IPS-18c (cell line): ENCODE measurements around the gene PATZ1.
A peak's percentile ranks its signal among the peaks of the same experiment; 100 is the strongest.

Experiments used
- H3K4me3 ChIP-seq: 2 replicates; pipeline ENCODE4 v1.7.0; 2013; ENCODE audit warnings: low read depth, mild to moderate bottlenecking, low read length, moderate library complexity; ENCODE audit not compliant: insufficient read depth
- H3K9me3 ChIP-seq: one replicate; pipeline ENCODE4 v1.6.1; 2013; ENCODE audit warnings: mild to moderate bottlenecking, low read length, moderate library complexity; ENCODE audit not compliant: control insufficient read depth, insufficient read depth

PATZ1 gene

GRCh38 chr22:31291481-31292235 lies 54.5 kb downstream of the PATZ1 start:
- peaks cover 2% of the 10 kb centered on the region for H3K9me3 ChIP-seq
- peak overlapping the region; percentile 67 for H3K4me3 ChIP-seq

GRCh38 chr22:31290494-31291471 lies 55.4 kb downstream of the PATZ1 start:
- Histone ChIP-seq H3K9me3 (peaks cover 2% of the 10 kb centered on the region), H3K4me3 (peak overlapping the region; percentile 67)

DNA sequence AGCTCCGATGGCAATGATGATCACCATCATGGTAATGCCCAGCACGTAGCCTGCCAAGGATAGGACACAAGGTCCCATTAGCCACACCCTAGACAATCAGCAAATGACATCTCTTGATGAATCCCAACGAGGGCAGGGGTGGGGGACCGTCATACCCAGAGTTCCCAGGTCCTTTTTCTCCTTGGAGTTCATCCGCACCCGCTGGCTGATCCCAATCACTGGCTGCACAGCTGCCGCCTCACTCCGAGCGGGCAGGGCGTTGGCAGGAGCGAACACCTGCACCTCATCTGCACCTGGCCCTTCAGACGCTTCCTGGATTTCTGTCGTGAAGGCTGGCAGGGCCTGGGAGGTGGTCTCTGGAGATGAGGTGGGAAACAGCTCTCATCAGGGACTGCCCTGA lies 56.8 kb downstream of the PATZ1 start:
- no peak overlapping the region for H3K4me3 ChIP-seq
- H3K9me3 ChIP-seq, result peaks cover 2% of the 10 kb centered on the region

DNA sequence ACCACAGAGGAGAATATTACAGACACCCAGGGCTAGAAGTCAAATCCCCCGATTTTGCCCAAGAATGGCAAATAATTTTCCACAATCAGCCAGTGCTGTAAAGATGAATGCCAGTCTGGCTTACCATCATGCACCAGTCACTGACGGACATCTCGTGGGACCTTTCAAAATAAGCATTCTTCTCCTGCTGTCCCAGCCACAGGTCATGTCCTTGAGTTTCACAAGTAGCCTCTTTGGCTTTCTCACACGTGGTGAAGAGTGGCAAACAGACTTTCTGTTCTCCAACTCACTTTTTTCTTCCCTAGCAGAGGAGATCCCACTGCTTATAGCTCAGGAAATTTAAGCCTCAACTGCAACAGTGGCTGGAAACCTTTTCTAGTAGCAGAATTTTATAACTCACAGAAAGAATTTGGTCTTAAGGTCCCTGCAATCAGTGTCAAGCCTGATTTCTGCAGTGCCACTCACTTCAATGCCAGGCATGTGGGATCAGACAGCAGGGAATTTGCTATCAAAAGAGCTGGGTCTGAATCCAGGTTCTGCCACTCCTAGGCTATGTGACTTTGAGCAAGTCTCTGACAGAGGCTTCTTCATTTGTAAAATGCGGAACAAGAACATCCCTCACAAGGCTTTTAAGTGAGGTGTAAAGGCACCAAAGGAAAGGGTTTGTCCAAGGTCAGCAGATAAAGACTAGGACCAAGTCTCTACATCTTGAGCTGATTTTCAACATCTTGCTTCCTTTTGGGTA lies 57.5 kb downstream of the PATZ1 start:
- no peak overlapping the region for H3K4me3 ChIP-seq
- peaks cover 2% of the 10 kb centered on the region for H3K9me3 ChIP-seq

DNA sequence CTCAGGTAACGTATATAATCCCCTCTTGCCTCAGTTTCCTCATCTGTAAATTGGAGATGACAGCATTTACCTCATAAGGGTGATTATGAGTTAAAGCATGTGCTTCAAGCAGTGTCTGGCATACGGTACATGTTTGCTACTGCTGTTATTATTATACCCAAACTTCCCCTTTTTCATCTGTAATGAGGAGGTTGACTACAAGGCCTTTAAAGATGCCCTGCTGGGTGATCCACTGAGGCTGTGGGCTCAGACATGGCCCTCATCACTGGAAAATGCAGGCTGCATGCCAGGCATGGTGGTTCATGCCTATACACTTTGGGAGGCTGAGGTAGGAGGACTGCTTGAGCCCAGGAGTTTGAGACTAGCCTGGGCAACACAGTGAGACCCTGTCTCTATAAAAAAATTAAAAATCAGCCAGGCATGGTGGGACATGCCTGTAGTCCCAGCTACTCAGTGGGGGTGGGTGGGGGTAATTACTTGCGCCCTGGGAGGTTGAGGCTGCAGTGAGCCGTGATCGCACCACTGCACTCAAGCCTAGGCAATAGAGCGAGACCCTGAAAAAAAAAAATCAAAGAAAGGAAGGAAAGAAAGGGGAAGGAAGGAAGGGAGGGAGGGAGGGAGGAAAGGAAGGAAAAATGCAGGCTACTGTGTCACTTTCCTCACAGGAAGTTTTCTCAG lies 58.2 kb downstream of the PATZ1 start:
- Histone ChIP-seq H3K9me3 (peaks cover 2% of the 10 kb centered on the region), H3K4me3 (no peak overlapping the region)

- Histone ChIP-seq H3K4me3 (no peak overlapping the region), H3K9me3 (no peaks in the 10 kb centered on the region)
These were observed 59.5 kb downstream of the PATZ1 start for GRCh38 chr22:31286360-31287255.

DNA sequence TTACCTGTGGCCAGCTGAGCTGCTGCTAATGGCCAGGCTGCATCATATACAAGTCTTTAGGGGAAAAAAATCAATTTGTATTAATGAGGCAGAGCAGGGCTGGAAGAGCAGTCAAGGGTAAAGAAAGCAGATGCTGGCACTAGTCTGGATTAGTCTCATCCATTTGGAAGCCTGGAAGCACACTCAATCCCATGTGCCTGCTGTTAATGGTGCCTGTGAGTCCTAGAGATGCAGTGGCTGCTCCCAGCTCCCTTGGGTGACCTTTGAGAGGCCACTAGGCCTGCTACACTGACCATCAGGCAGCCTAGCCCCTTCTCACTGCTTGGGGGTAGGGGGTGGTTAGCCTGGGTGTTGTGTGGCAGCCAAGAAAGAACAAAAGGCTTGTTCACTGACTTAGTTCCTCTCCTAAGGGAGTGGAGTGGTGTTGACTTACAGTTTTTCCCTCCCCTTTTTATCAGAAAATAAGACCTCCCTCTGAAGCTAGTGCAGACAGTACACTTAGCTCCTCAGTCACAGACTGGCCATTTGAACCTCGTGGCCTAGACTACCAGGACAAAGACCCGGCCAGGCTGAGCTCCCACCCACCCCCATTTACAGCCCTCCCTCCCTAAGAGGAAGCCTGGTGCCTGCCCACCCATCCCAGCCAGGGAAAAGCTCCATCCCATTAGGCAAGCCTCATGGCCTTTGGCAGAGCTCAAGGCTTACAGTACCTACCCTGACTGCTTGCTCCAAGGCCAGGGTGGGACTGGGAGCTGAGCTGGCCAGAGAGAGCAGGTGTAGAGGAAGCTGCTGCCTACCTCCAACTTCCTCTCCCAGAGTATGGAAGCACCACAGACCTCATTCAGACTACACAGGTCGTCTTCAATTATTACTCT lies 61.6 kb downstream of the PATZ1 start:
- no peaks in the 10 kb centered on the region for H3K9me3 ChIP-seq
- H3K4me3 ChIP-seq, result no peak overlapping the region

GRCh38 chr22:31282748-31283468 lies 63.2 kb downstream of the PATZ1 start:
- H3K9me3 ChIP-seq, result no peaks in the 10 kb centered on the region
- H3K4me3 ChIP-seq, result no peak overlapping the region

- Histone ChIP-seq H3K9me3 (no peaks in the 10 kb centered on the region), H3K4me3 (no peak overlapping the region)
These were observed 64.4 kb downstream of the PATZ1 start for GRCh38 chr22:31281733-31282132.

- no peaks in the 10 kb centered on the region for H3K9me3 ChIP-seq
- H3K4me3 ChIP-seq, result no peak overlapping the region
These were observed 66.2 kb downstream of the PATZ1 start for GRCh38 chr22:31279821-31280505.

- H3K4me3 ChIP-seq, result no peak overlapping the region
- H3K9me3 ChIP-seq, result no peaks in the 10 kb centered on the region
These were observed 66.8 kb downstream of the PATZ1 start for GRCh38 chr22:31279327-31279669.

- H3K9me3 ChIP-seq, result no peaks in the 10 kb centered on the region
- H3K4me3 ChIP-seq, result no peak overlapping the region
These were observed 67.4 kb downstream of the PATZ1 start for GRCh38 chr22:31278626-31279326.

GRCh38 chr22:31278151-31278621 lies 68.0 kb downstream of the PATZ1 start:
- Histone ChIP-seq H3K4me3 (no peak overlapping the region), H3K9me3 (no peaks in the 10 kb centered on the region)

DNA sequence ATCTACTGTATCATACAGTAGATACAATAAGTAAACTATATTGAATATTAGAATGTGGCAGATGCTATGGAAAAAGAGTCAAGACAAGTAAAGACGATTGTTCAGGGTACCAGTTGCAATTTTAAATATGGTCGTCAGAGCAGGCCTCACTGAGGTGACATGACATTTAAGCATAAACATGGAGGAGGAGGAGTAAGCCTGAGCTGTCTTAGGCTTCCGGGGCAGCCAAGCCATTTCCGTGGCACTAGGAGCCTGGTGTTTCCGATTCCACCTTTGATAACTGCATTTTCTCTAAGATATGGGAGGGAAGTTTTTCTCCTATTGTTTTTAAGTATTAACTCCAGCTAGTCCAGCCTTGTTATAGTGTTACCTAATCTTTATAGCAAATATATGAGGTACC lies 68.4 kb downstream of the PATZ1 start:
- Histone ChIP-seq H3K4me3 (no peak overlapping the region), H3K9me3 (no peaks in the 10 kb centered on the region)
